SK-N-SH treated with all-trans-retinoic acid at 6 μM for 48 hours (cell line): ENCODE data around the gene DISP1.

Experiments used
- ATAC-seq: fragments of 200-7000 bp; cut with Tn5 transposase; 3 replicates; pipeline ENCODE4 v1.9.1; 2020; ENCODE audit warnings: mild to moderate bottlenecking, moderate library complexity
- ARNTL ChIP-seq: fragments of 450-650 bp; formaldehyde crosslinking; IDR thresholded peaks from 2 replicates; pipeline ENCODE4 v1.5.0; 2020; ENCODE audit warnings: low read depth, mild to moderate bottlenecking, moderate library complexity, borderline replicate concordance
- BACH2 ChIP-seq: fragments of 250-450 bp; sonication (Bioruptor Pico); IDR thresholded peaks from 2 replicates; pipeline ENCODE4 v1.9.0; 2021; ENCODE audit warnings: mild to moderate bottlenecking, borderline replicate concordance
- CREB5 ChIP-seq: fragments of 250-450 bp; sonication (Bioruptor Pico); IDR thresholded peaks from 2 replicates; pipeline ENCODE4 v1.5.1; 2020; ENCODE audit warnings: low read depth, mild to moderate bottlenecking, moderate library complexity
- CSDC2 ChIP-seq: fragments of 250-450 bp; sonication (Bioruptor Pico); IDR thresholded peaks from 2 replicates; pipeline ENCODE4 v1.5.0; 2020; ENCODE audit warnings: mild to moderate bottlenecking, moderate library complexity
- CSRNP3 ChIP-seq: fragments of 250-450 bp; sonication (Bioruptor Pico); IDR thresholded peaks from 2 replicates; pipeline ENCODE4 v1.5.1; 2021; ENCODE audit warnings: mild to moderate bottlenecking, moderate library complexity
- ESRRG ChIP-seq: fragments of 250-450 bp; sonication (Bioruptor Pico); IDR thresholded peaks from 2 replicates; pipeline ENCODE4 v1.6.1; 2021; ENCODE audit warnings: mild to moderate bottlenecking
- GLIS3 ChIP-seq: fragments of 250-450 bp; sonication (Bioruptor Pico); IDR thresholded peaks from 2 replicates; pipeline ENCODE4 v1.5.0; 2020; ENCODE audit warnings: mild to moderate bottlenecking, moderate library complexity
- ISL1 ChIP-seq: fragments of 250-450 bp; sonication (Bioruptor Pico); IDR thresholded peaks from 2 replicates; pipeline ENCODE4 v2.1.2; 2022; ENCODE audit warnings: mild to moderate bottlenecking, moderate library complexity
- OSR1 ChIP-seq: fragments of 250-450 bp; sonication (Bioruptor Pico); IDR thresholded peaks from 2 replicates; pipeline ENCODE4 v1.8.0; 2022; ENCODE audit warnings: moderate library complexity, mild to moderate bottlenecking, inconsistent platforms
- PATZ1 ChIP-seq: fragments of 250-450 bp; sonication (Bioruptor Pico); IDR thresholded peaks from 2 replicates; pipeline ENCODE4 v1.8.0; 2020; ENCODE audit warnings: mild to moderate bottlenecking, moderate library complexity, borderline replicate concordance
- POU6F1 ChIP-seq: fragments of 250-450 bp; sonication (Bioruptor Pico); IDR thresholded peaks from 2 replicates; pipeline ENCODE4 v1.8.0; 2021; ENCODE audit warnings: low read depth, mild to moderate bottlenecking, moderate library complexity, borderline replicate concordance
- RARB ChIP-seq: fragments of 250-450 bp; sonication (Bioruptor Pico); IDR thresholded peaks from 2 replicates; pipeline ENCODE4 v1.8.0; 2021; ENCODE audit warnings: mild to moderate bottlenecking, moderate library complexity
- SNAI2 ChIP-seq: fragments of 250-450 bp; sonication (Bioruptor Pico); IDR thresholded peaks from 2 replicates; pipeline ENCODE4 v1.5.0; 2020; ENCODE audit warnings: mild to moderate bottlenecking, moderate library complexity
- TCF4 ChIP-seq: fragments of 250-450 bp; sonication (Bioruptor Pico); IDR thresholded peaks from 2 replicates; pipeline ENCODE4 v1.8.0; 2021; ENCODE audit warnings: mild to moderate bottlenecking, moderate library complexity, borderline replicate concordance
- TOX ChIP-seq: fragments of 250-450 bp; sonication (Bioruptor Pico); IDR thresholded peaks from 2 replicates; pipeline ENCODE4 v1.8.0; 2021; ENCODE audit warnings: mild to moderate bottlenecking, moderate library complexity, borderline replicate concordance
- ZC3H10 ChIP-seq: fragments of 250-450 bp; sonication (Bioruptor Pico); IDR thresholded peaks from 2 replicates; pipeline ENCODE4 v1.5.1; 2021; ENCODE audit warnings: mild to moderate bottlenecking, moderate library complexity
- ZFP30 ChIP-seq: fragments of 450-650 bp; formaldehyde crosslinking; IDR thresholded peaks from 2 replicates; pipeline ENCODE4 v1.5.0; 2022; ENCODE audit warnings: mild to moderate bottlenecking, moderate library complexity
- ZNF565 ChIP-seq: fragments of 450-650 bp; formaldehyde crosslinking; conservative IDR thresholded peaks from 2 replicates; pipeline ENCODE4 v1.5.0; 2020; ENCODE audit warnings: low read depth, mild to moderate bottlenecking, moderate library complexity
- ZNF70 ChIP-seq: fragments of 450-650 bp; formaldehyde crosslinking; IDR thresholded peaks from 2 replicates; pipeline ENCODE4 v1.5.0; 2020; ENCODE audit warnings: mild to moderate bottlenecking, moderate library complexity
- TF ChIP-seq, protein P1 (sequence below): fragments of 250-450 bp; sonication (Bioruptor Pico); IDR thresholded peaks from 2 replicates; pipeline ENCODE4 v1.5.0; 2020; ENCODE audit warnings: mild to moderate bottlenecking, moderate library complexity

The DISP1 gene

DNA sequence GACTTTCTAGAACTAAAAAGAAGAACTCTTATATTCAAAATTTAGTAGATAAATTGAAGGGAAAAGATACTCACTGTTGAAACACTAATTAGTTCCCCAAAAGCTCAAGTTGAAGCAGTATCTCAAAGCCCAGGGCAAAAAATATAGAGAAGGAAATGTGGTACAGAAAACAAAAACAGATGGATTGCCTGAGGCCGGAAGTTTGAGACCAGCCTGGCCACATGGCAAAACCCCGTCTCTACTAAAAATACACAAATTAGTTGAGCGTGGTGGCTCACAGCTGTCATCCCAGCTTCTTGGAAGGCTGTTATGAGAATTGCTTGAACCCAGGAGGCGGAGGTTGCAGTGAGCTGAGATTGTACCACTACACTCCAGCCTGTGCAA, 41.9 kb upstream of the DISP1 start (continued):
- TF ChIP-seq CREB5 (CRISPR knock-in tag) = no peak
- TF ChIP-seq, all 23 proteins: peak for 0

- TF ChIP-seq ARNTL (CRISPR knock-in tag) (no peak), CSDC2 (CRISPR knock-in tag) (no peak), GLIS3 (CRISPR knock-in tag) (no peak), ESRRG (CRISPR knock-in tag) (no peak), CREB5 (CRISPR knock-in tag) (no peak), ISL1 (CRISPR knock-in tag) (no peak), ZFP30 (CRISPR knock-in tag) (no peak), ZC3H10 (CRISPR knock-in tag) (no peak), PATZ1 (no peak), BACH2 (CRISPR knock-in tag) (no peak), RARB (CRISPR knock-in tag) (no peak), OSR1 (CRISPR knock-in tag) (no peak), POU6F1 (no peak), ZNF565 (no peak)
- ATAC-seq = no peak
These were observed 37.4 kb upstream of the DISP1 start for GRCh38 chr1:222777463-222777862.

DNA sequence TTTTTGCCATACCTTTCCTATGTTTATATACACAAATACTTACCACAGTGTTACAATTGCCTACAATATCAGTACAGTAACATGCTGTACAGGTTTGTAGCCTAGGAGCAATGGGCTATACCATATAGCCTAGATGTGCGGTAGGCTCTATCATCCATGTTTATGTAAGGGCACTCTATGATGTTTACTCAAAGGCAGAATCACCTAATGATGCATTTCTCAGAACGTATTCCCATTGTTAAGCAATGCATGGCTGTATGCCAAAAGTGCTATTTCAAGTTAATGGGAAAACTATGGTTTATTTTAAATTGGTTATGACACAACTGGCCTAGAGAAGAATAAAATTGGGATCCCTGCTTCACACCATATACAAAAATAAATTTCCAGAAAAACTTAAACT, 36.9 kb upstream of the DISP1 start:
- no peak for TF ChIP-seq CSRNP3
- TF ChIP-seq BACH2 (CRISPR knock-in tag) = no peak
- TF ChIP-seq PATZ1 = no peak
- no peak for TF ChIP-seq ZNF70 (CRISPR knock-in tag)
- TF ChIP-seq GLIS3 (CRISPR knock-in tag) = no peak
- TF ChIP-seq POU6F1 = no peak
- TF ChIP-seq TCF4 = no peak
- TF ChIP-seq TOX (CRISPR knock-in tag) = no peak
- no peak for ATAC-seq

DNA sequence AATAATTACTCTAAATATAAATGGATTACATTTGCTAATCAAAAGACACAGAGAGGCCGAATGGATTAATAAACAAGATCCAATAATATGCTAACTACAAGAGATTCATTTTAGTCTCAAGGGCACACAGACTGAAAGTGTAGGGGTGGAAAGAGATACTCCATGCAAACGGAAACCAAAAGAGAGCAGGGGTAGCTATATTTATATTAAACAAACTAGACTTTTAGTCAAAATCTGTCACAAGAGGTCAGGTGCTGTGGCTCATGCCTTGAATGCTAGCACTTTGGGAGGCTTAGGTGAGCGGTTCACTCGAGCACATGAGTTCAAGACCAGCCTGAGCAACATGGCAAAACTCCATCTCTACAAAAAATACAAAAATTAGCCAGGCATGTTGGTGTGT, 33.6 kb upstream of the DISP1 start:
- ATAC-seq = no peak
- TF ChIP-seq SNAI2 (CRISPR knock-in tag) (no peak), ZC3H10 (CRISPR knock-in tag) (no peak), OSR1 (CRISPR knock-in tag) (no peak), POU6F1 (no peak), ZNF565 (no peak), TOX (CRISPR knock-in tag) (no peak), ARNTL (CRISPR knock-in tag) (no peak), ISL1 (CRISPR knock-in tag) (no peak)
- TF ChIP-seq, protein P1, sequence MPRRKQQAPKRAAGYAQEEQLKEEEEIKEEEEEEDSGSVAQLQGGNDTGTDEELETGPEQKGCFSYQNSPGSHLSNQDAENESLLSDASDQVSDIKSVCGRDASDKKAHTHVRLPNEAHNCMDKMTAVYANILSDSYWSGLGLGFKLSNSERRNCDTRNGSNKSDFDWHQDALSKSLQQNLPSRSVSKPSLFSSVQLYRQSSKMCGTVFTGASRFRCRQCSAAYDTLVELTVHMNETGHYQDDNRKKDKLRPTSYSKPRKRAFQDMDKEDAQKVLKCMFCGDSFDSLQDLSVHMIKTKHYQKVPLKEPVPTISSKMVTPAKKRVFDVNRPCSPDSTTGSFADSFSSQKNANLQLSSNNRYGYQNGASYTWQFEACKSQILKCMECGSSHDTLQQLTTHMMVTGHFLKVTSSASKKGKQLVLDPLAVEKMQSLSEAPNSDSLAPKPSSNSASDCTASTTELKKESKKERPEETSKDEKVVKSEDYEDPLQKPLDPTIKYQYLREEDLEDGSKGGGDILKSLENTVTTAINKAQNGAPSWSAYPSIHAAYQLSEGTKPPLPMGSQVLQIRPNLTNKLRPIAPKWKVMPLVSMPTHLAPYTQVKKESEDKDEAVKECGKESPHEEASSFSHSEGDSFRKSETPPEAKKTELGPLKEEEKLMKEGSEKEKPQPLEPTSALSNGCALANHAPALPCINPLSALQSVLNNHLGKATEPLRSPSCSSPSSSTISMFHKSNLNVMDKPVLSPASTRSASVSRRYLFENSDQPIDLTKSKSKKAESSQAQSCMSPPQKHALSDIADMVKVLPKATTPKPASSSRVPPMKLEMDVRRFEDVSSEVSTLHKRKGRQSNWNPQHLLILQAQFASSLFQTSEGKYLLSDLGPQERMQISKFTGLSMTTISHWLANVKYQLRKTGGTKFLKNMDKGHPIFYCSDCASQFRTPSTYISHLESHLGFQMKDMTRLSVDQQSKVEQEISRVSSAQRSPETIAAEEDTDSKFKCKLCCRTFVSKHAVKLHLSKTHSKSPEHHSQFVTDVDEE = no peak
